Heart left ventricle (tissue), 16 donors: ENCODE results near the gene TMBIM1. TPM values are rescaled to one million over a fixed set of nuclear protein-coding genes. Genes with fewer than 3 reads are reported as not detected.

ENCODE experiments used
- ATAC-seq, 4 donors: fragments of 200-7000 bp; cut with Tn5 transposase; one replicate each; pipeline ENCODE4 v1.9.1; 2020 to 2022; ENCODE audit warnings: moderate library complexity in 4 of 4, mild to moderate bottlenecking in 3 of 4, moderate number of reproducible peaks in 1 of 4
- DNase-seq, 5 donors: peaks; one replicate each; pipeline ENCODE4 v3.0.0-alpha.2; 2020
- H3K27ac ChIP-seq, 12 donors: fragments of 200-600 bp; sonication (generic) in 4 of 12; one replicate each; pipeline versions ENCODE4 v1.5.0 to v1.8.0; 2016 to 2022; ENCODE audit warnings: mild to moderate bottlenecking in 2 of 12
- H3K27me3 ChIP-seq, 9 donors: fragments of 200-600 bp; sonication (generic) in 2 of 9; one replicate each; pipeline versions ENCODE4 v1.5.1 to v1.8.0; 2016 to 2022; ENCODE audit warnings: mild to moderate bottlenecking in 3 of 9
- H3K36me3 ChIP-seq, 9 donors: fragments of 200-600 bp; sonication (generic) in 2 of 9; one replicate each; pipeline versions ENCODE4 v1.5.0 to v1.8.0; 2018 to 2022; ENCODE audit warnings: mild to moderate bottlenecking in 2 of 9
- H3K4me1 ChIP-seq, 12 donors: fragments of 200-600 bp; sonication (generic) in 4 of 12; one replicate each; pipeline versions ENCODE4 v1.5.0 to v1.8.0; 2016 to 2022; ENCODE audit warnings: mild to moderate bottlenecking in 3 of 12
- H3K4me3 ChIP-seq, 12 donors: fragments of 200-600 bp; sonication (generic) in 4 of 12; one replicate each; pipeline versions ENCODE4 v1.5.0 to v1.8.0; 2017 to 2022; ENCODE audit warnings: mild to moderate bottlenecking in 9 of 12, moderate library complexity in 4 of 12
- H3K9me3 ChIP-seq, 12 donors: fragments of 200-600 bp; sonication (generic) in 4 of 12; one replicate each; pipeline versions ENCODE4 v1.5.0 to v1.8.0; 2016 to 2022; ENCODE audit warnings: mild to moderate bottlenecking in 1 of 12
- POLR2A ChIP-seq, 2 donors: fragments of 450-650 bp; IDR thresholded peaks; one replicate each; pipeline ENCODE4 v1.6.1; 2017; ENCODE audit warnings: antibody characterized with exemption in 2 of 2, mild to moderate bottlenecking in 2 of 2, moderate library complexity in 2 of 2
- WGBS, 4 donors: extraction: QIAGEN DNeasy Blood & Tissue Kit in 2 of 4; methylation state at CpG; one replicate each; pipeline versions ENCODE4 v1.1.5 to v1.1.7; 2013 to 2018; 5-methylcytosine and 5-hydroxymethylcytosine counted together
- intact Hi-C, 10 donors: fragments of 100-400 bp; cut with DNase I; formaldehyde crosslinking; loops; one replicate each; pipeline versions ENCODE4 v1.11.1 to v1.14.2; 2022
- polyA plus RNA-seq, 2 donors: library from polyadenylated mRNA; stranded (reverse); fragments of 200-250 nt; gene quantifications; one replicate each; pipeline ENCODE4 v1.2.3, GENCODE V29; 2013
- total RNA-seq, 9 donors: library from RNA; depleted of rRNA in 2 of 9; stranded (reverse); fragments of >200 nt in 2 of 9; fragmentation: NEBNext Ultra II Directional in 3 of 9; extraction: Animal tissue kit (Norgen Biotek cat#: 25700) in 3 of 9; gene quantifications; one replicate each; pipeline versions ENCODE4 v1.1.0 to v1.2.4, GENCODE V29; 2016 to 2023
- TF ChIP-seq, protein P1 (sequence below), 12 donors: fragments of 200-600 bp; sonication (generic) in 4 of 12; IDR thresholded peaks; one replicate each; pipeline versions ENCODE4 v1.5.0 to v1.8.0; 2018 to 2022; ENCODE audit warnings: antibody characterized with exemption in 12 of 12, mild to moderate bottlenecking in 5 of 12
- donor health status: ischemic (EF 13 %, LVEDD 7.1; RV severe dilation, severe dysfunction).
- donor health status: healthy with polysubstance abuse.
- donor health status: DM: no; HTN: yes; CAD: no.
- donor health status: DM: no; HTN: no; CAD: no.
- donor health status: ischemic (EF 25% LVEDD 6.9; RV normal size, moderate dysfunction).
- donor health status: ischemic (EF 25% LVEDD 5.7; RV mildly dilated, moderate dysfunction).
- donor health status: healthy.
- donor health status: DM: yes; HTN: yes; CAD: no.
- donor health status: ischemic (EF 35%, LVEDD 5.7; RV mildly dilated, moderate dysfunction).
- donor health status: nonischemic (EF 11% LVEDD 7.7; RV severe dilation, severe dysfunction).
- donor health status: DM: yes; HTN: yes; CAD: no.
- donor health status: PGD.
- donor health status: ischemic (EF 29% LVEDD 5.4; RV normal size, mild dysfunction).
- donor health status: nonischemic (EF 23%, LVEDD 6.1; RV moderate dilation, normal function).

Gene TMBIM1
- total and polyA plus RNA-seq, 11 donors: 41.8 to 208 (median 126) TPM

- Histone ChIP-seq H3K4me1 (peaks cover 0 to 36% (median 0%) of the 10 kb centered on the region in 12 donors), H3K27me3 (no peaks in the 10 kb centered on the region), H3K36me3 (no peaks in the 10 kb centered on the region), H3K9me3 (peaks cover 0 to 3% (median 0%) of the 10 kb centered on the region in 12 donors), H3K27ac (peak overlapping the region in 1 of 12 donors; percentile 93), H3K4me3 (no peak overlapping the region)
- WGBS, 4 donors: 97 to 99% (median 98%) methylated on average over 3 of the region's 3 CpGs
- ATAC-seq: no peak
- TF ChIP-seq, protein P1, sequence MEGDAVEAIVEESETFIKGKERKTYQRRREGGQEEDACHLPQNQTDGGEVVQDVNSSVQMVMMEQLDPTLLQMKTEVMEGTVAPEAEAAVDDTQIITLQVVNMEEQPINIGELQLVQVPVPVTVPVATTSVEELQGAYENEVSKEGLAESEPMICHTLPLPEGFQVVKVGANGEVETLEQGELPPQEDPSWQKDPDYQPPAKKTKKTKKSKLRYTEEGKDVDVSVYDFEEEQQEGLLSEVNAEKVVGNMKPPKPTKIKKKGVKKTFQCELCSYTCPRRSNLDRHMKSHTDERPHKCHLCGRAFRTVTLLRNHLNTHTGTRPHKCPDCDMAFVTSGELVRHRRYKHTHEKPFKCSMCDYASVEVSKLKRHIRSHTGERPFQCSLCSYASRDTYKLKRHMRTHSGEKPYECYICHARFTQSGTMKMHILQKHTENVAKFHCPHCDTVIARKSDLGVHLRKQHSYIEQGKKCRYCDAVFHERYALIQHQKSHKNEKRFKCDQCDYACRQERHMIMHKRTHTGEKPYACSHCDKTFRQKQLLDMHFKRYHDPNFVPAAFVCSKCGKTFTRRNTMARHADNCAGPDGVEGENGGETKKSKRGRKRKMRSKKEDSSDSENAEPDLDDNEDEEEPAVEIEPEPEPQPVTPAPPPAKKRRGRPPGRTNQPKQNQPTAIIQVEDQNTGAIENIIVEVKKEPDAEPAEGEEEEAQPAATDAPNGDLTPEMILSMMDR (IDR thresholded peaks at IDR 0.05): no peak
- no peak for TF ChIP-seq POLR2A (IDR thresholded peaks at IDR 0.05)
- no peak for DNase-seq
- intact Hi-C loops: no loop called here
Measured at GRCh38 chr2:218334531-218334930, 42.2 kb upstream of the TMBIM1 start.

DNA sequence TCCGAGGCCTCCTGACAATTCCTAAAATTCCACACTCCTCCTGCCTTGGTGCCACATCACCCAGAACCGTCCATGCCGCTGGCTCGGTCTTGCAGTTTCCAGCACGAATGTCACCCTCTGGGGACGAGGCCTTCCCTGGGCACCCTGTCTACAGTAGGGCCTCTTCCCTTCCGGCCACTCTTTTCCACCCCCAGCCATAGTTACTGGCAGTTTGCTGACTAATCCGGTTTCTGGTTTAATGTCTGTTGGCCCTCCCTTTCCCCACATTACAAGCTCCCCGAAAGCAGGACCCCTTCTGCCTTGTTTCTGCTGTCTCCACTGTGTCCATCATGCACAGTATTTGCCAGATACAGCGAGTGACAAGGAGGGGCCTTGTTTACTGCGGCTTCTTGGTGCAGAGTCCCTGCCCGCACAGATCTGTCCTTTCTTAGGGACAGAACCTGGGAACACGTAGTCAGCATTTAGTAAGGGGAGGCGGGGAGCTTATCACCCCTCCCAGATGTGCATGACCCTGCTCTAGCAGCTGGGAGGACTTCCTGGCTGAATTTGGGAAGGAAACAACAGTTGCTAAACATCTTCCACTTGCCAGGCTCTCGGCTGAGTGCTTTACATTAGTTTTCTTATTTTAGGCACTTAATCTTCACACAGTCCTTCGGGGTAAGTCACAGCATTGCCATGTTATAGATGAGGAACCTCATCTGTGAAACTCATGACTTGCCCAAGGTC lies 40.8 kb upstream of the TMBIM1 start:
- intact Hi-C loops: no loop called here
- peak; percentile 50 to 79 (median 70) for ATAC-seq
- H3K27me3 ChIP-seq: no peaks in the 10 kb centered on the region
- H3K36me3 ChIP-seq: no peaks in the 10 kb centered on the region
- TF ChIP-seq POLR2A (IDR thresholded peaks at IDR 0.05): no peak
- TF ChIP-seq, protein P1 (IDR thresholded peaks at IDR 0.05): no peak
- peak overlapping the region in 4 of 12 donors; percentile 23 to 93 (median 25) for H3K27ac ChIP-seq
- peak in 1 of 5 donors; percentile 40 for DNase-seq
- WGBS, 4 donors: 64 to 75% (median 72%) methylated on average over 16 of the region's 16 CpGs
- peak overlapping the region in 1 of 12 donors; percentile 43 for H3K4me3 ChIP-seq
- peaks cover 0 to 50% (median 0%) of the 10 kb centered on the region in 12 donors for H3K4me1 ChIP-seq
- H3K9me3 ChIP-seq: peaks cover 0 to 3% (median 0%) of the 10 kb centered on the region in 12 donors

- Histone ChIP-seq H3K36me3 (no peaks in the 10 kb centered on the region), H3K9me3 (peaks cover 0 to 3% (median 0%) of the 10 kb centered on the region in 12 donors), H3K4me1 (peaks cover 0 to 58% (median 0%) of the 10 kb centered on the region in 12 donors), H3K27me3 (no peaks in the 10 kb centered on the region), H3K27ac (peak overlapping the region in 3 of 12 donors; percentile 24 to 93 (median 26)), H3K4me3 (peak overlapping the region in 1 of 12 donors; percentile 43)
- no peak for DNase-seq
- peak in 1 of 4 donors; percentile 9 for ATAC-seq
- intact Hi-C loops: no loop called here
- TF ChIP-seq, protein P1 (IDR thresholded peaks at IDR 0.05): no peak
- TF ChIP-seq POLR2A (IDR thresholded peaks at IDR 0.05): no peak
- WGBS, 4 donors: 88 to 100% (median 94%) methylated on average over 1 of the region's 1 CpG
Measured at GRCh38 chr2:218332288-218332687, 40.0 kb upstream of the TMBIM1 start.

DNA sequence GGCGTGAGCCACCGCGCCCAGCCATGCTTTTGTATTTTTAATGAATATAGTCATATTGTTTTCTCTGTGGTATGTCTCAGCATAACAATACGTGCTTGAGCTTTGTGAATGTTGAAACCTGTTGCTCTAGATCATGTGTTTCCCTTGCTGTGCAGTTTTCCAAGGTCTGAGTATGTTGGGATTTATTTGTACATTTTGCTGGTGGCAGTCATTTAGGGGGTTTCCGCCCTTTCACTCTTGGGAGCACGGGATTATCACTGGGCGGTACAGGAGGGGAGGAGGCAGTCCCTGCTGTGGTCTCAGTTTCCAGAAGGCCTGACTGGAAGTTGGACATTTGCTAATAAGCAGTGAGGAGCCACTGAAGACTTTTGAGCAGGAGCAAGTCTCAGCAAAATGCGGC lies 39.4 kb upstream of the TMBIM1 start:
- no peaks in the 10 kb centered on the region for H3K27me3 ChIP-seq
- H3K4me1 ChIP-seq: peaks cover 0 to 64% (median 0%) of the 10 kb centered on the region in 12 donors
- H3K9me3 ChIP-seq: peaks cover 0 to 3% (median 0%) of the 10 kb centered on the region in 12 donors
- peak overlapping the region in 1 of 12 donors; percentile 93 for H3K27ac ChIP-seq
- H3K36me3 ChIP-seq: no peaks in the 10 kb centered on the region
- no peak for DNase-seq
- no peak for TF ChIP-seq POLR2A (IDR thresholded peaks at IDR 0.05)
- TF ChIP-seq, protein P1 (IDR thresholded peaks at IDR 0.05): no peak
- peak in 1 of 4 donors; percentile 35 for ATAC-seq
- intact Hi-C loops: no loop called here
- 85 to 93% (median 88%) methylated on average over 8 of the region's 8 CpGs for WGBS, 4 donors
- H3K4me3 ChIP-seq: peak overlapping the region in 1 of 12 donors; percentile 43
